GM12892 (cell line): ENCODE measurements around the gene GCDH. TPM values are rescaled to one million over a fixed set of nuclear protein-coding genes. Genes with fewer than 3 reads are reported as not detected.
"Not testable (repeated sequence)": the region's sequence is repeated elsewhere in the genome, so short reads cannot be mapped to it uniquely, and the experiment has no call there.

Source experiments
- DNase-seq: peaks from one replicate; pipeline ENCODE4 v3.0.0; 2011; ENCODE audit not compliant: insufficient read length
- FAIRE-seq: peaks from 2 replicates; lab custom pipeline; 2011; peaks lifted over from hg19 to GRCh38; lab: Jason Lieb, UNC
- POLR2A ChIP-seq: IDR thresholded peaks from 2 replicates; pipeline ENCODE4 v1.6.1; 2011; ENCODE audit warnings: low read depth, low read length, control low read depth
- POLR2AphosphoS5 ChIP-seq: IDR thresholded peaks from 2 replicates; pipeline ENCODE4 v1.6.1; 2011; ENCODE audit warnings: low read depth, low read length, control low read depth
- TAF1 ChIP-seq: IDR thresholded peaks from 2 replicates; pipeline ENCODE4 v1.6.1; 2011; ENCODE audit warnings: low read depth, mild to moderate bottlenecking, control low read depth, low read length, borderline replicate concordance
- polyA plus RNA-seq: library from polyadenylated mRNA; unstranded; fragments of >200 nt; gene quantifications from one replicate; pipeline ENCODE4 v1.2.1, GENCODE V29; 2012; ENCODE audit warnings: missing spikeins, inconsistent platforms; ENCODE audit not compliant: missing spikeins

Gene GCDH
- 37.1 TPM for polyA plus RNA-seq

DNA sequence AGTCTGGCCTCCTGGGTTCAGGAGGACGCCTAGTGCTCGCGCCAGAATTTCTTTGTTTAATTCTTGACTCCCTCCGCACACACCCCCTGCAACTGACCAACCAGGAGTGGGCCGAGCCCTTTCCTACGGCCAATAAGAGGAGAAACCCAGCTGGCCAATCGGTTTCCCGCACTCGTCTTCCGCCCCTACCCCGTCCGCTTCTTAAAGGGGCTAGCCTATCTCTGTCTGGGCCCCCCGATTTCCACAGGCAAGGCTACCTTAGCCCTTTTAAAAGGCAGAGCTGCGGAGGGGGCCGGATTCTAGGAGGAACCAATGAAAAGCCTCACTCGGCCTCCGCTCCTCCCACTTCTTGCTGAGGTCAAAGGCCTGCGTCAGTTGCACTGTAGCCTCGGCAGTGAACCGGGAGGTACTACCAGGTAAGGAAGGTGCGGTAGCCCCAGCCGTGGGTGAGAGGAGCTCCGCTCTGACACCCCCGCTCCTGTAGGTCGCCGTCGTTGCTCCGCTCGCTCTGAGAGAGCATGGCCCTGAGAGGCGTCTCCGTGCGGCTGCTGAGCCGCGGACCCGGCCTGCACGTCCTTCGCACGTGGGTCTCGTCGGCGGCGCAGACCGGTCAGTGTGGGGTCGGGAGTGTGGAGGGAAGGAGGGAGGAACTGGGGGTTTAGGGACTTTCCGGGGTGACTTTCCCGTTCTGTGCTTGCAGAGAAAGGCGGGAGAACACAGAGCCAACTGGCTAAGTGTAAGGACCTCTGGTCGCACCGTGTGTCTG is at the start of gene GCDH:
Gene GCDH (plus strand): TSS at position 374 of the 766 bp plus-strand sequence. CDS start 145 bp downstream, at position 519.
- DNase-seq (peak; percentile 91), FAIRE-seq (peak; percentile 95)
- peak; percentile 93 for TF ChIP-seq POLR2A
- peak; percentile 68 for TF ChIP-seq TAF1
- TF ChIP-seq POLR2AphosphoS5 = peak; percentile 92

DNA sequence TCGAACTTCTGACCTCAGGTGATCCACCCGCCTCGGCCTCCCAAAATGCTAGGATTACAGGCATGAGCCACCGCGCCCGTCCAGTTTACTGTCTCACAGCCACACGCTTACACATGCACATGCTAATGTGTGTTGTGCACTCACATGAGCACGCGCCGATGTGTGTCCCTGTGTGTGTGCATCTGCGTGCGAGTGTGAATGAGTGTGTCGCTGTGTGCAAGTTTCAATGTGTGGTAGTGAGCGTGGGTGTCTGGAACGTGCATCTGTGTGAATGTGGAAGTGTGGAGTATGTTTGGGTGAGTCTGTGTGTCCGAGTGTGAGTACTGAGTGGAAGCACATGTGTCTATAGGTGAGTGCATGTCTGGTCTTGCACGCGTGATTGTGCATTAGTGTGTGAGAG is 48.4 kb upstream of the GCDH start:
- TF ChIP-seq TAF1 (no peak), POLR2AphosphoS5 (no peak), POLR2A (no peak)
- no peak for DNase-seq
- no peak for FAIRE-seq

DNA sequence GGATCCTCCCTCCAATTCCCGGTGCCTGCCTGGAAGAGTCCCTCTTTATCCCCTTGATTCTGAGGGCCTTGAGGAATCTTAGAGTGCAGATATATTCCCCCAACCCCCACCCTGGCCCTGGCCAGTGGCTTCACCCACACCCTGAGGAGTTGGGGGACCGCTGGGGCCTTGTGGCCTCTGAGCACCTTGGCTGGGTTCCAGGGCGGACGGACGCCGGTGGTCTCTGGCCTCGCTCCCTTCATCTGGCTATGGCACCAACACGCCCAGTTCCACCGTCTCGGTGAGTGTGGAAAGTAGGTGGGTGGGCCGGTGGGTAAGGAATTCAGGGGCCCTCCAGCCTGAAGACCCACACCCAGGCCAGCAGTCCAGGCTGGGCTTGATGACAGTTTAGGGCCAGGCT is 47.6 kb upstream of the GCDH start:
- DNase-seq (no peak), FAIRE-seq (no peak)
- TF ChIP-seq POLR2A (no peak), TAF1 (no peak), POLR2AphosphoS5 (no peak)

DNA sequence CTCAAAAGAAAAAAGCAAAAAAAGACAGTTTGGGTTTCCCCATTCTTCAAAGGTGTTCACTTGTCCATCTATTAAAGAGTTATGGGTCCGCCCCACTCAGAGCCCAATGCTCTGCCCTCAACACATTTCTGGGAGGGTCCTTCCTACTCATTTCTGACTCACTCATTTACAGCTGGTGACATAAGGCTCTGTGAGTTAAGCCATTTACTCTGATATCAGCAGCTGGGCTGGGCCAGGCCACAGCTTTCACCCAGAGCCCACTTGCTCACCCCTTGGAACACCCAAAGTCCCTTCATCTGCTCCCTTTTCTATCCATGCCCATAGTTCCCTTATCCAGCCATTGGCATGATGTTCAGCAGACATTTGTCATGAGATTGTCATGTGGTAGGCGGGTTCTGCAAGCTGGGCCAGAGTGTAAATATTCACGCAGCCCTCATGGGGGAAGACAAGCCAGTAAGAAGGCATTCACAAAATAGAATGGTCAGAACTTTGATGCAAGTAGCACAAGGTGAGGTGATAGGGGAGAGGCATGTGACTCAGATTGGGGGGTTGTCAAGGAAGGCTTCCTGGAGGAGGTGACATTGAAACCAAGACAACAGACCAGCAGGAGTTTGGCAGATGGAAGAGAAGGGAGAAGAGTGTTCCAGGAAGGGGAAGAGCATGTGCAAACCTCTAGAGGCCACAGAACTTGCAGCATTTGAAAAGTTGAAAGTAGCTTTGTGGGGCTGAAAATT is 46.8 kb upstream of the GCDH start:
- no peak for DNase-seq
- no peak for FAIRE-seq
- TF ChIP-seq TAF1 (no peak), POLR2AphosphoS5 (no peak), POLR2A (no peak)

GRCh38 chr19:12846613-12847012 is 44.3 kb upstream of the GCDH start:
- not testable (repeated sequence) for FAIRE-seq

GRCh38 chr19:12847159-12848139 is 43.5 kb upstream of the GCDH start:
- FAIRE-seq (peak; percentile 86), DNase-seq (peak; percentile 93)

More at GRCh38 chr19:12846613-12847012, 44.3 kb upstream of the GCDH start:
- DNase-seq = not testable (repeated sequence)

DNA sequence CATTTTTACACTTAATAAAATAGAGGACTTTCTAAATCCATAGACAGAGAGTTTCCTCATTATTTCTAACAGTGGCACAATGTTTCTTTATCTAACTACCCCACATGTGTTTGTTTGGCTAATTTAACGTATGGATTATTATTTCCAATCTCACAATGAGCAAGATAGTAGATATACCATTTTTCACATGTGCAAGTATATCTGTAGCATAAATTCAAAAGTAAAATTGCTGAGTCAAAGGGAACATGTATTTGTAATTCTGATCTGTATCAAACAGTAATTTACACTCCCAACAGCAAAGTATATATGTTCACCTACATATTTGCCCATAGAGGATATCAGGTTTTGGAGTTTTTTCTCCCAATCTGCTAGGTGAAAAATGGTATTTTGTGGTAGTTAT is 34.3 kb upstream of the GCDH start:
- FAIRE-seq = no peak
- no peak for TF ChIP-seq POLR2AphosphoS5
- no peak for TF ChIP-seq POLR2A
- no peak for DNase-seq

More at GRCh38 chr19:12847159-12848139, 43.5 kb upstream of the GCDH start:
- TF ChIP-seq TAF1 = no peak
- TF ChIP-seq POLR2A = no peak
- TF ChIP-seq POLR2AphosphoS5 = no peak

- TF ChIP-seq POLR2A (no peak), POLR2AphosphoS5 (no peak), TAF1 (no peak)
- DNase-seq (no peak), FAIRE-seq (no peak)
These were observed 32.7 kb upstream of the GCDH start for GRCh38 chr19:12858041-12858928.

- DNase-seq (no peak), FAIRE-seq (no peak)
- no peak for TF ChIP-seq POLR2A
- no peak for TF ChIP-seq POLR2AphosphoS5
- no peak for TF ChIP-seq TAF1
These were observed 31.4 kb upstream of the GCDH start for GRCh38 chr19:12859546-12859945.

DNA sequence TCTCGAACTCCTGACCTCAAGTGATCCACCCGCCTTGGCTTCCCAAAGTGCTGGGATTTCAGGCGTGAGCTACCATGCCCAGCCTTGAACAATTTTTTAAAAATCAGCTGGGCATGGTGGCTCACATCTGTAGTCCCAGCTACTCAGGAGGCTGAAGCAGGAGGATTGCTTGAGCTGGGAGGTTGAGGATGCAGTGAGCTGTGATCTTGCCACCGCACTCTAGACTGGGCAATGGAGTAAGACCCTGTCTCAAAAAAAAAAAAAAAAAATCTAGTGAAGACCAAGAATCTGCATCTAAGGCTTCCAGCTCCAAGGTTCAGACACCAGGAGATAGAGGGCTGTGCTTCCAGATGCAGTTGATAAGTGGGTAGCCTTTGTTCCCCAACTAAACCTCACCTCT is 26.8 kb upstream of the GCDH start:
- FAIRE-seq = no peak
- TF ChIP-seq POLR2A (no peak), TAF1 (no peak), POLR2AphosphoS5 (no peak)
- no peak for DNase-seq
